CD4-positive, alpha-beta T cell (primary cell): ENCODE data around the gene USP53. TPM values are rescaled to one million over a fixed set of nuclear protein-coding genes. Genes with fewer than 3 reads are reported as not detected.

Source experiments
- ATAC-seq: fragments of 200-7000 bp; cut with Tn5 transposase; one replicate; pipeline ENCODE4 v1.10.0; 2022; ENCODE audit warnings: mild to moderate bottlenecking; ENCODE audit not compliant: poor library complexity
- CTCF ChIA-PET: fragments of 350-600 bp; sonication (Branson Sonifier 250); formaldehyde crosslinking; loops from one replicate; lab custom pipeline; 2021; ENCODE audit warnings: antibody characterized with exemption, inconsistent platforms; lab: Charles Lee
- POLR2A ChIA-PET: fragments of 350-600 bp; sonication (Branson Sonifier 250); formaldehyde crosslinking; loops from one replicate; lab custom pipeline; 2021; ENCODE audit warnings: antibody characterized with exemption, inconsistent platforms; lab: Charles Lee
- DNase-seq, 14 experiments: peaks; one replicate each; pipeline ENCODE4 v3.0.0-alpha.2; 2013 to 2020; ENCODE audit warnings: mixed read lengths in 2 of 14
- H3K27ac ChIP-seq, 2 donors: one replicate each; pipeline versions ENCODE4 v1.5.1 to v1.7.0; 2013; ENCODE audit warnings: low read length in 2 of 2, low read depth in 1 of 2, mild to moderate bottlenecking in 1 of 2
- H3K27me3 ChIP-seq, 2 experiments: 1 replicate in 1 of 2; 2 replicates in 1 of 2; pipeline versions ENCODE4 v1.6.1 to v1.7.0; 2013; ENCODE audit warnings: low read length in 2 of 2, control low read depth in 1 of 2, mild to moderate bottlenecking in 1 of 2, moderate library complexity in 1 of 2; ENCODE audit not compliant: insufficient read depth in 2 of 2, control insufficient read depth in 1 of 2
- H3K36me3 ChIP-seq: one replicate; pipeline ENCODE4 v1.6.1; 2013; ENCODE audit warnings: low read length, control low read depth; ENCODE audit not compliant: insufficient read depth
- H3K4me1 ChIP-seq: one replicate; pipeline ENCODE4 v1.6.1; 2013; ENCODE audit warnings: low read length, control low read depth; ENCODE audit not compliant: insufficient read depth
- H3K4me3 ChIP-seq: one replicate; pipeline ENCODE4 v1.5.1; 2013; ENCODE audit warnings: mild to moderate bottlenecking, low read length, moderate library complexity
- H3K9me3 ChIP-seq, 2 experiments: 1 replicate in 1 of 2; 2 replicates in 1 of 2; pipeline versions ENCODE4 v1.6.1 to v1.7.0; 2013; ENCODE audit warnings: low read length in 2 of 2, mild to moderate bottlenecking in 2 of 2, control low read depth in 1 of 2, moderate library complexity in 1 of 2; ENCODE audit not compliant: control insufficient read depth in 1 of 2, insufficient read depth in 1 of 2
- H3K27ac Mint-ChIP-seq: one replicate; pipeline ENCODE4 v1.8.0; 2020; ENCODE audit warnings: mixed read lengths
- H3K27me3 Mint-ChIP-seq: one replicate; pipeline ENCODE4 v1.8.0; 2021; ENCODE audit warnings: mixed read lengths
- H3K36me3 Mint-ChIP-seq: one replicate; pipeline ENCODE4 v1.8.0; 2021; ENCODE audit warnings: low read depth, mixed read lengths
- H3K4me1 Mint-ChIP-seq: one replicate; pipeline ENCODE4 v1.8.0; 2021; ENCODE audit warnings: low read depth, mixed read lengths
- H3K4me3 Mint-ChIP-seq: one replicate; pipeline ENCODE4 v1.8.0; 2020; ENCODE audit warnings: mild to moderate bottlenecking, mixed read lengths
- H3K9me3 Mint-ChIP-seq: one replicate; pipeline ENCODE4 v1.8.0; 2020; ENCODE audit warnings: mixed read lengths
- intact Hi-C, 2 experiments: fragments of 100-400 bp; cut with DNase I in 1 of 2; cut with micrococcal nuclease in 1 of 2; formaldehyde crosslinking; loops; one replicate each; pipeline versions ENCODE4 v1.15.1 to v1.9.0; 2023 to 2025; cut with DNase I, micrococcal nuclease
- total RNA-seq, 174 experiments: library from RNA in 2 of 174; stranded (reverse) in 2 of 174; gene quantifications; one replicate each; pipeline ENCODE4 v1.2.3 and lab custom pipeline; 2021 to 2026
- TF ChIP-seq, protein P1 (sequence below): fragments of 200-600 bp; IDR thresholded peaks from one replicate; pipeline ENCODE4 v1.8.0; 2022; ENCODE audit warnings: antibody characterized with exemption, mild to moderate bottlenecking

USP53 gene
- total RNA-seq, 2 experiments from 2014 or later: 15.1 to 15.5 TPM

DNA sequence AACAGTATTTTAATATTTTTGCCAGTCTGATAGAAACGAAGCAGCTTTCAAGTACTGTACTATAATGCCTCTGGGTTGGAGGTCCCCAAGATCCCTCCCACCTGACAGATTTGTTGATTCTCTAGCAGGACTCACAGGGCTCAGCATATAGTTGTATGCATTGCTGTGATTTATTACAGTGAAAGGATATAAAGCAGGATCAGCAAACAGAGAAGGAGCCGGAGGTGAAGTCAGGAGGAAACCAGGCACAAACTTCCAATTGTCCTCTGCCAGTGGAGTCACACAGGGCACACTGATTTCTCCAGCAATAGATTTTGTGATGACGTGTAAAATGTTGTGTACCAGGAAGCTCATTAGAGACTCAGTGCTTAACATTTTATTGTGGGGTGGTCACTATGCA, 19.0 kb downstream of the USP53 start:
- H3K27ac Mint-ChIP-seq: no peak overlapping the region
- H3K4me1 Mint-ChIP-seq: peaks cover 69% of the 10 kb centered on the region
- peaks cover 6% of the 10 kb centered on the region for H3K4me1 ChIP-seq
- H3K27ac ChIP-seq: no peak overlapping the region
- peaks cover 49% of the 10 kb centered on the region for H3K36me3 Mint-ChIP-seq
- intact Hi-C loops: no loop called here
- no peak overlapping the region for H3K4me3 Mint-ChIP-seq
- no peaks in the 10 kb centered on the region for H3K27me3 ChIP-seq
- no peaks in the 10 kb centered on the region for H3K9me3 Mint-ChIP-seq
- no peak for ATAC-seq
- no peak overlapping the region for H3K4me3 ChIP-seq
- DNase-seq: no peak
- no peaks in the 10 kb centered on the region for H3K9me3 ChIP-seq
- ChIA-PET POLR2A (no interaction called here), CTCF (no interaction called here)
- H3K36me3 ChIP-seq: peaks cover 7% of the 10 kb centered on the region
- H3K27me3 Mint-ChIP-seq: no peaks in the 10 kb centered on the region
- TF ChIP-seq, protein P1, sequence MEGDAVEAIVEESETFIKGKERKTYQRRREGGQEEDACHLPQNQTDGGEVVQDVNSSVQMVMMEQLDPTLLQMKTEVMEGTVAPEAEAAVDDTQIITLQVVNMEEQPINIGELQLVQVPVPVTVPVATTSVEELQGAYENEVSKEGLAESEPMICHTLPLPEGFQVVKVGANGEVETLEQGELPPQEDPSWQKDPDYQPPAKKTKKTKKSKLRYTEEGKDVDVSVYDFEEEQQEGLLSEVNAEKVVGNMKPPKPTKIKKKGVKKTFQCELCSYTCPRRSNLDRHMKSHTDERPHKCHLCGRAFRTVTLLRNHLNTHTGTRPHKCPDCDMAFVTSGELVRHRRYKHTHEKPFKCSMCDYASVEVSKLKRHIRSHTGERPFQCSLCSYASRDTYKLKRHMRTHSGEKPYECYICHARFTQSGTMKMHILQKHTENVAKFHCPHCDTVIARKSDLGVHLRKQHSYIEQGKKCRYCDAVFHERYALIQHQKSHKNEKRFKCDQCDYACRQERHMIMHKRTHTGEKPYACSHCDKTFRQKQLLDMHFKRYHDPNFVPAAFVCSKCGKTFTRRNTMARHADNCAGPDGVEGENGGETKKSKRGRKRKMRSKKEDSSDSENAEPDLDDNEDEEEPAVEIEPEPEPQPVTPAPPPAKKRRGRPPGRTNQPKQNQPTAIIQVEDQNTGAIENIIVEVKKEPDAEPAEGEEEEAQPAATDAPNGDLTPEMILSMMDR: no peak

DNA sequence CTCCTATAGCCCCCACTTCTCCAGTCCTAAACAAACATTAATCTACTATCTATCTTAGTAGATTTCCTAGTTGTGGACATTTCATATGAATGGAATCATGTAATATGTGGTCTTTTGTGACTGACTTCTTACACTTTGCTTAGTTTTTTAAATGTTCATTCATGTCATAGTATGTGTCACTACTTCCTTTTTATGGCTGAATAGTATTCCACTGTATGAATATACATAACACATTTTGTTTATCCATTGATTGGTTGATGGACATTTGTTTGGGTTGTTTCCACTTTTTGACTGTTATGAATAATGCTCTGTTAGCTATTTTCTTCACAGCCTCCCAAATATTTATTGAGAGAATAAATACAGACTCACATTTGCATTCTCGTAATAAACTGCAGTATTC, 19.8 kb downstream of the USP53 start:
- intact Hi-C loops: loop anchor here in 1 of 2 experiments (2.0 kb wide), 1 partner anchor 19 kb away; the partner anchor contains the start of gene USP53

DNA sequence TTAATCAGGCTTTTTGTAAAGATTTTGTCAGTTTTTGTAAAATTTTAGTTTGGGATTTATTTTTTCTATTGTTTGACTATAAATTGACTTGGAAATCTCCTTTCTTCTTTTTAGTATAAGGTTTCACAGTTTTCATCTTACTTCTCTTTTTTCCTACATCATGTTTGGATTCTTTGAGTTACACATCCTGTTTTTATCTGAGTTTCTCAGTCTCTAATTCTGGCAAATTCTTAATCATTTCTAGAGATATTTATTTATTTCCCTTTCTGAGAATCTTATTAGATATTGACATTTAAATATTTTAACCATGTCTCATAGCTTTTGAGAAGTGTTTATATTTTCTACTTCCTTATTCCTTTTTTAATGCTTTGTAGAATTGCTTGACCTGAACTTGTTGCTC, 20.7 kb downstream of the USP53 start:
- intact Hi-C loops: loop anchor here in 1 of 2 experiments (2.0 kb wide), 1 partner anchor 20 kb away; the partner anchor contains the start of gene USP53
- DNase-seq (no peak), ATAC-seq (no peak)
- Mint-ChIP-seq H3K27me3 (no peaks in the 10 kb centered on the region), H3K36me3 (peaks cover 57% of the 10 kb centered on the region), H3K9me3 (no peaks in the 10 kb centered on the region), H3K27ac (no peak overlapping the region), H3K4me3 (no peak overlapping the region), H3K4me1 (peaks cover 77% of the 10 kb centered on the region)
- Histone ChIP-seq H3K9me3 (no peaks in the 10 kb centered on the region), H3K4me1 (peaks cover 6% of the 10 kb centered on the region), H3K4me3 (no peak overlapping the region), H3K27ac (no peak overlapping the region), H3K27me3 (no peaks in the 10 kb centered on the region), H3K36me3 (peaks cover 7% of the 10 kb centered on the region)
- ChIA-PET POLR2A (interaction anchor here (1.9 kb wide), 1 partner anchor 20 kb away, joined by 7 read pairs; the partner anchor contains the start of gene USP53), CTCF (no interaction called here)
- TF ChIP-seq, protein P1: no peak

More for the DNA sequence above, 19.8 kb downstream of the USP53 start:
- TF ChIP-seq, protein P1: no peak
- Mint-ChIP-seq H3K4me3 (no peak overlapping the region), H3K9me3 (no peaks in the 10 kb centered on the region), H3K4me1 (peaks cover 76% of the 10 kb centered on the region), H3K27me3 (no peaks in the 10 kb centered on the region), H3K27ac (no peak overlapping the region), H3K36me3 (peaks cover 56% of the 10 kb centered on the region)
- peaks cover 7% of the 10 kb centered on the region for H3K36me3 ChIP-seq
- DNase-seq: no peak
- ATAC-seq: no peak
- no peaks in the 10 kb centered on the region for H3K9me3 ChIP-seq
- H3K27me3 ChIP-seq: no peaks in the 10 kb centered on the region
- no peak overlapping the region for H3K27ac ChIP-seq
- H3K4me3 ChIP-seq: no peak overlapping the region
- CTCF ChIA-PET: no interaction called here
- POLR2A ChIA-PET: interaction anchor here (1.9 kb wide), 1 partner anchor 19 kb away, joined by 7 read pairs; the partner anchor contains the start of gene USP53
- peaks cover 6% of the 10 kb centered on the region for H3K4me1 ChIP-seq
